Spleen (tissue), 7 donors: ENCODE data around the gene CADPS2.

Experiments
- CTCF ChIP-seq, 11 experiments: fragments of 200-600 bp in 7 of 11; fragments of 450-650 bp in 4 of 11; sonication (generic) in 4 of 11; IDR thresholded peaks in 8 of 11; conservative IDR thresholded peaks in 3 of 11; 1 replicate in 7 of 11; 2 replicates in 4 of 11; pipeline versions ENCODE4 v1.4.0 to v1.8.0; 2016 to 2021; ENCODE audit warnings: antibody characterized with exemption in 11 of 11, inconsistent platforms in 4 of 11, mild to moderate bottlenecking in 1 of 11
- POLR2A ChIP-seq, 3 donors: fragments of 450-650 bp; IDR thresholded peaks; one replicate each; pipeline ENCODE4 v1.5.1; 2017; ENCODE audit warnings: antibody characterized with exemption in 3 of 3, mild to moderate bottlenecking in 1 of 3
- POLR2AphosphoS5 ChIP-seq, 3 donors: sonication (generic); formaldehyde crosslinking; IDR thresholded peaks; one replicate each; pipeline ENCODE4 v1.5.1; 2017; ENCODE audit warnings: antibody characterized with exemption in 3 of 3
- donor health status: DM: no; HTN: no; CAD: no; lungs with moderate emphysema.
- donor health status: DM: no; HTN: no; CAD: no.
- donor health status: DM: no; HTN: no; CAD: no.

- no peak for TF ChIP-seq POLR2AphosphoS5 (IDR thresholded peaks at IDR 0.05)
- TF ChIP-seq CTCF (IDR thresholded peaks at IDR 0.05 in 8 of 11, conservative IDR thresholded peaks at IDR 0.05 in 3 of 11): no peak
- TF ChIP-seq POLR2A (IDR thresholded peaks at IDR 0.05): no peak
Observed at GRCh38 chr7:122674502-122674901, 211.8 kb downstream of the CADPS2 start.
